Measurements from ENCODE around the gene DLGAP1. TPM values are rescaled to one million over a fixed set of nuclear protein-coding genes. Genes with fewer than 3 reads are reported as not detected.

The DLGAP1 gene
- total RNA-seq, 1 donor from 2014 or later = 0.05 TPM

GRCh38 chr18:3799515-3799914 is 655.6 kb downstream of the DLGAP1 start:
- no peaks in the 10 kb centered on the region for H3K36me3 Mint-ChIP-seq (ENCODE audit: unreplicated experiment)
- TF ChIP-seq CTCF (IDR thresholded peaks at IDR 0.05) = no peak
- H3K9me3 Mint-ChIP-seq (ENCODE audit: unreplicated experiment) = no peaks in the 10 kb centered on the region
- H3K4me1 Mint-ChIP-seq (ENCODE audit: unreplicated experiment) = peaks cover 10% of the 10 kb centered on the region
- no peak overlapping the region for H3K4me3 Mint-ChIP-seq (ENCODE audit: unreplicated experiment)
- no peak overlapping the region for H3K27ac Mint-ChIP-seq (ENCODE audit: unreplicated experiment)
- no peaks in the 10 kb centered on the region for H3K27me3 Mint-ChIP-seq (ENCODE audit: unreplicated experiment)
- no peak for DNase-seq (ENCODE audit: extremely low spot score, unreplicated experiment)

GRCh38 chr18:3798032-3798431 is 657.1 kb downstream of the DLGAP1 start:
- Mint-ChIP-seq H3K27me3 (ENCODE audit: unreplicated experiment) (no peaks in the 10 kb centered on the region), H3K4me3 (ENCODE audit: unreplicated experiment) (no peak overlapping the region), H3K27ac (ENCODE audit: unreplicated experiment) (no peak overlapping the region), H3K4me1 (ENCODE audit: unreplicated experiment) (peaks cover 18% of the 10 kb centered on the region), H3K36me3 (ENCODE audit: unreplicated experiment) (no peaks in the 10 kb centered on the region), H3K9me3 (ENCODE audit: unreplicated experiment) (no peaks in the 10 kb centered on the region)
- no peak for DNase-seq (ENCODE audit: extremely low spot score, unreplicated experiment)
- TF ChIP-seq CTCF (IDR thresholded peaks at IDR 0.05) = no peak

GRCh38 chr18:3796434-3796833 is 658.7 kb downstream of the DLGAP1 start:
- no peak overlapping the region for H3K4me3 Mint-ChIP-seq (ENCODE audit: unreplicated experiment)
- no peaks in the 10 kb centered on the region for H3K36me3 Mint-ChIP-seq (ENCODE audit: unreplicated experiment)
- no peak for DNase-seq (ENCODE audit: extremely low spot score, unreplicated experiment)
- no peaks in the 10 kb centered on the region for H3K9me3 Mint-ChIP-seq (ENCODE audit: unreplicated experiment)
- TF ChIP-seq CTCF (IDR thresholded peaks at IDR 0.05) = no peak
- H3K27ac Mint-ChIP-seq (ENCODE audit: unreplicated experiment) = no peak overlapping the region
- H3K4me1 Mint-ChIP-seq (ENCODE audit: unreplicated experiment) = peaks cover 18% of the 10 kb centered on the region
- H3K27me3 Mint-ChIP-seq (ENCODE audit: unreplicated experiment) = no peaks in the 10 kb centered on the region

- peaks cover 18% of the 10 kb centered on the region for H3K4me1 Mint-ChIP-seq (ENCODE audit: unreplicated experiment)
- H3K27me3 Mint-ChIP-seq (ENCODE audit: unreplicated experiment) = no peaks in the 10 kb centered on the region
- no peak overlapping the region for H3K4me3 Mint-ChIP-seq (ENCODE audit: unreplicated experiment)
- no peaks in the 10 kb centered on the region for H3K9me3 Mint-ChIP-seq (ENCODE audit: unreplicated experiment)
- DNase-seq (ENCODE audit: extremely low spot score, unreplicated experiment) = no peak
- no peak for TF ChIP-seq CTCF (IDR thresholded peaks at IDR 0.05)
- peak overlapping the region; percentile 68 for H3K27ac Mint-ChIP-seq (ENCODE audit: unreplicated experiment)
- H3K36me3 Mint-ChIP-seq (ENCODE audit: unreplicated experiment) = no peaks in the 10 kb centered on the region
These were observed 660.4 kb downstream of the DLGAP1 start for GRCh38 chr18:3794537-3795348.

GRCh38 chr18:3793545-3793944 is 661.6 kb downstream of the DLGAP1 start:
- TF ChIP-seq CTCF (IDR thresholded peaks at IDR 0.05) = no peak
- Mint-ChIP-seq H3K9me3 (ENCODE audit: unreplicated experiment) (no peaks in the 10 kb centered on the region), H3K27ac (ENCODE audit: unreplicated experiment) (no peak overlapping the region), H3K27me3 (ENCODE audit: unreplicated experiment) (no peaks in the 10 kb centered on the region), H3K4me3 (ENCODE audit: unreplicated experiment) (no peak overlapping the region), H3K36me3 (ENCODE audit: unreplicated experiment) (no peaks in the 10 kb centered on the region), H3K4me1 (ENCODE audit: unreplicated experiment) (peaks cover 18% of the 10 kb centered on the region)
- DNase-seq (ENCODE audit: extremely low spot score, unreplicated experiment) = no peak
